Measurements from ENCODE around the gene NIFK.
"Not testable (repeated sequence)": the region's sequence is repeated elsewhere in the genome, so short reads cannot be mapped to it uniquely, and the experiment has no call there.

Gene NIFK

GRCh38 chr2:121755237-121756111 is 18.8 kb upstream of the NIFK start, which contains the start of gene TSN:
TSN (plus strand) TSS chr2:121755651; CDS start chr2:121755780, 129 bp downstream.
- peak; percentile 95 to 96 for DNase-seq (ENCODE audit: low spot score in 2 of 2)
- Mint-ChIP-seq H3K36me3 (ENCODE audit: insufficient read depth) (peaks cover 32% of the 10 kb centered on the region), H3K4me1 (peaks cover 24% of the 10 kb centered on the region), H3K4me3 (peak within 1 kb of the TSS; percentile 97), H3K9me3 (no peaks in the 10 kb centered on the region), H3K27ac (ENCODE audit: low read depth) (peak within 1 kb of the TSS; percentile 84), H3K27me3 (no peaks in the 10 kb centered on the region)
- ATAC-seq (replicated peaks; ENCODE audit: extremely low read depth, poor library complexity, severe bottlenecking), result peak; percentile 99

DNA sequence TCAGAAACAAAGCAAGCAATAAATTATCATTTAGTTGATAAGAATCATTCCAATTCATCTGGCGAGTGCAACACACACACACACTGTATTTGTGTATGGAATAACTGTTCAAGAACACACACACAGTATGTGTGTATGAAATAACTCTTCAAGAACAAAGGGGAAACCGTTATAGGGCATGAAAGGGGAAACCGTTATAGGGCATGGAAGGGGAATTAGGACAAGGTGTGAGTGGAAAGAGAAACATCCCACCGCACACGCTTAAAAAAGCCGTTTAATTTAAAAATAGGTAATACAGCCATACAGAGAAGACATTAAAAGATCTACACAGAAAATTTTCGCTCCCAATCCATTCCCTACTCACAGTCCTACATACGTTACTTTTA is 18.2 kb upstream of the NIFK start:
- H3K4me3 Mint-ChIP-seq, result peak overlapping the region; percentile 97
- no peak for ATAC-seq (replicated peaks; ENCODE audit: extremely low read depth, poor library complexity, severe bottlenecking)

GRCh38 chr2:121748202-121748601 is 11.5 kb upstream of the NIFK start:
- Mint-ChIP-seq H3K36me3 (ENCODE audit: insufficient read depth) (peaks cover 2% of the 10 kb centered on the region), H3K4me3 (no peak overlapping the region), H3K27ac (ENCODE audit: low read depth) (peak overlapping the region; percentile 55), H3K27me3 (peaks cover 8% of the 10 kb centered on the region), H3K4me1 (peaks cover 7% of the 10 kb centered on the region), H3K9me3 (no peaks in the 10 kb centered on the region)
- DNase-seq (ENCODE audit: low spot score in 2 of 2) (no peak), ATAC-seq (replicated peaks; ENCODE audit: extremely low read depth, poor library complexity, severe bottlenecking) (no peak)

More for the DNA sequence above, 18.2 kb upstream of the NIFK start:
- peak overlapping the region; percentile 84 for H3K27ac Mint-ChIP-seq (ENCODE audit: low read depth)
- H3K9me3 Mint-ChIP-seq, result no peaks in the 10 kb centered on the region
- no peak for DNase-seq (ENCODE audit: low spot score in 2 of 2)
- H3K36me3 Mint-ChIP-seq (ENCODE audit: insufficient read depth), result peaks cover 26% of the 10 kb centered on the region
- H3K27me3 Mint-ChIP-seq, result no peaks in the 10 kb centered on the region
- H3K4me1 Mint-ChIP-seq, result peaks cover 24% of the 10 kb centered on the region

DNA sequence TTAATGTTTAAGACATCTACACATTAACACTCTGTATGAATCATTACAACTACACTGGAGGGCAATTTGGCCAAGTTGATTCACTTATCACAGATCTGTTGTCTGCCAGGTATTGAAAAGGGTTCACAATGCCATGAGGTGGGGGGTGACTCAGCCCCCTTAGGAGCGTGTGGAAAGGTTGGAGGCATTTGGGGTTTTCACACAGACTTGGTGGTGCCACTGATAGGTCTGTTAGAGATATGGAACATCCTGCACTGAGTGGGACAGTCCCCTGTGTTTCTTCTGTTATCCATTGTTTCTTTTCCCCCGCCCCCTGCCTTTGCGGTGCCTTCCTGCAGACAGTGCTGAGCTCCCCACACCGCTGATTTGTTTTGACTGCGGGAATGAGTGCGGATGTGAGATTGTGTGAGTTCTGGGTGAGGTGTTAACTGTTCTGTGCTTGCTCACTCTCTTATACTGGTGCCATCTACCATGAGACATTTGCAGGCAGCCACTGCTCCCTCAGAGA is 9.4 kb upstream of the NIFK start:
- H3K9me3 Mint-ChIP-seq, result no peaks in the 10 kb centered on the region
- peak; percentile 82 for ATAC-seq (replicated peaks; ENCODE audit: extremely low read depth, poor library complexity, severe bottlenecking)
- peaks cover 7% of the 10 kb centered on the region for H3K4me1 Mint-ChIP-seq
- H3K4me3 Mint-ChIP-seq, result peak overlapping the region; percentile 29
- H3K36me3 Mint-ChIP-seq (ENCODE audit: insufficient read depth), result peaks cover 2% of the 10 kb centered on the region
- peak overlapping the region; percentile 83 for H3K27ac Mint-ChIP-seq (ENCODE audit: low read depth)
- DNase-seq (ENCODE audit: low spot score in 2 of 2), result peak in 1 of 2 donors; percentile 29
- H3K27me3 Mint-ChIP-seq, result peaks cover 8% of the 10 kb centered on the region

DNA sequence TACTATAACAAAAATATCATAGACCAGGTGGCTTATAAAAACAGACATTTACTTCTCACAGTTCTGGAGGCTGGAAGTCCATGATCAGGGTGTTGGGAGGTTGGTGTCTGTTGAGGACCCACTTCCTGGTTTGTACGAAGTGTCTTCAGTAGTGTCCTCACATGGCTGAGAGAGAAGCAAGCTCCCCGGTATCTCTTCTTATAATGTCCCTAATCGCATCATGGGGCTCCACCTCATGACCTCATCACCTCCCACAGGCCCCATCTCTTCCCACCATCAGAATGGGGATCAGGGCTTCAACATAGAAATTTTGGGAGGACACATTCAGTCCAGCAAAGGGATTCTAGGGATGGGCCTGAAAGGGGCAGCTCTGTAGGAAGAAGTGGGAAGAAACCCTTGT is 4.8 kb upstream of the NIFK start:
- Mint-ChIP-seq H3K27ac (ENCODE audit: low read depth) (no peak overlapping the region), H3K27me3 (peaks cover 8% of the 10 kb centered on the region), H3K4me1 (peaks cover 20% of the 10 kb centered on the region), H3K36me3 (ENCODE audit: insufficient read depth) (peaks cover 7% of the 10 kb centered on the region), H3K9me3 (no peaks in the 10 kb centered on the region), H3K4me3 (no peak overlapping the region)
- DNase-seq (ENCODE audit: low spot score in 2 of 2) (no peak), ATAC-seq (replicated peaks; ENCODE audit: extremely low read depth, poor library complexity, severe bottlenecking) (no peak)

DNA sequence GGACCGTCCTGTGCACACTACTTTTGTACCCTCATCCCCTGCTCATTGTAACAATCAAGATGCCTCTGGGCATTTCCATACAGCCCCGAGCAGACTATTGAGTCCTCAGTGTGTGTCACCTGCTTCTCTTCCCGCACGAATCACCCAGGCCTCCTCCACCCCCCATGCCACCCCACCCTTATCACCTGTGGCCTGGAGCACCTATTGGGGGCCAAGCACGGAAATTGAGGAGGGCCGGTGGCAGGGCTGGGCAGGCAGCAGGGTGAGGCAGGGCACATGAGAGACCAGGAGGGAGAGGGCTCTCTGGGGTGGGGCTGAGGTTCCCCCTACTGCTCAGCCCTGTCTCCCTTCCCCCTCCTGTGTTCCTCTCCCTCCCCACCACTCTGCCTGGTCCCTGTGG is 4.3 kb upstream of the NIFK start:
- H3K4me3 Mint-ChIP-seq, result no peak overlapping the region
- no peak overlapping the region for H3K27ac Mint-ChIP-seq (ENCODE audit: low read depth)
- H3K27me3 Mint-ChIP-seq, result peaks cover 8% of the 10 kb centered on the region

DNA sequence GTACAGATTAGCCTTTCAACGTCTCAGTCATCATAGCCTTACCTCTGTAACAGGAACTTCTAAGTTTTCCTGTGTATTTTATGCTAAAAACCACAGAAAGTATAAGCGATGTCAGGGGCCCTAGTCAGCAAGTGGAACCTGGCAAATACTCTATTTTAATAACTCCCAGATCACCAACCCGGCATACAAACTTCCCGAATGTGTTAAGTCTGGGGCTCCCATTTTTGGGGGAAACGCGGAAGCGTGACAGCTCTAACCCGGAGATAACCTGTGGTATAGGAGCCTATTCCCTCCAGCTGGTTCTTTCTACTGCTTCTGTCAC is 574 bp downstream of the NIFK start:
- Mint-ChIP-seq H3K9me3 (no peaks in the 10 kb centered on the region), H3K4me1 (peaks cover 40% of the 10 kb centered on the region), H3K27me3 (no peaks in the 10 kb centered on the region)

More for the DNA sequence above, 4.3 kb upstream of the NIFK start:
- DNase-seq (ENCODE audit: low spot score in 2 of 2), result no peak
- no peaks in the 10 kb centered on the region for H3K9me3 Mint-ChIP-seq
- peaks cover 21% of the 10 kb centered on the region for H3K4me1 Mint-ChIP-seq
- no peak for ATAC-seq (replicated peaks; ENCODE audit: extremely low read depth, poor library complexity, severe bottlenecking)
- peaks cover 8% of the 10 kb centered on the region for H3K36me3 Mint-ChIP-seq (ENCODE audit: insufficient read depth)

GRCh38 chr2:121735518-121736074 is 1.1 kb downstream of the NIFK start:
- Mint-ChIP-seq H3K27ac (ENCODE audit: low read depth) (peak overlapping the region; percentile 99), H3K9me3 (no peaks in the 10 kb centered on the region)

More for the DNA sequence above, 574 bp downstream of the NIFK start:
- Mint-ChIP-seq H3K27ac (ENCODE audit: low read depth) (peak overlapping the region; percentile 99), H3K4me3 (peak overlapping the region; percentile 98), H3K36me3 (ENCODE audit: insufficient read depth) (peaks cover 37% of the 10 kb centered on the region)
- ATAC-seq (replicated peaks; ENCODE audit: extremely low read depth, poor library complexity, severe bottlenecking), result no peak
- no peak for DNase-seq (ENCODE audit: low spot score in 2 of 2)

DNA sequence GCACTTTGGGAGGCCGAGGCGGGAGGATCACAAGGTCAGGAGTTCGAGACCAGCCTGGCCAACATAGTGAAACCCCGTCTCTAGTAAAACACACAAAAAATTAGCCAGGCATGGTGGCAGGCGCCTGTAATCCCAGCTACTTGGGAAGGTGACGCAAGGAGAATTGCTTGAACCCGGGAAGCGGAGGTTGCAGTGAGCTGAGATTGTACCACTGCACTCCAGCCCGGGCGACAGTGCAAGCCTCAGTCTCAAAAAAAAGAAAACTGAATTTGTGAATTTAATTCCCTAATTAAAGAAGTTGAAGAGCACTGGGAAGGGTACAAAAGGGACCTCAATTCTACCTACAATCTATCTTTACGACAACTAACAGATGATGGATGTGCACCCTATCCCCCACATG is 2.1 kb downstream of the NIFK start:
- H3K27ac Mint-ChIP-seq (ENCODE audit: low read depth); H3K27me3 Mint-ChIP-seq; H3K4me3 Mint-ChIP-seq; DNase-seq (ENCODE audit: low spot score in 2 of 2); H3K9me3 Mint-ChIP-seq; ATAC-seq (replicated peaks; ENCODE audit: extremely low read depth, poor library complexity, severe bottlenecking): not testable (repeated sequence)
- Mint-ChIP-seq H3K36me3 (ENCODE audit: insufficient read depth) (peaks cover 51% of the 10 kb centered on the region), H3K4me1 (peaks cover 40% of the 10 kb centered on the region)

More at GRCh38 chr2:121735518-121736074, 1.1 kb downstream of the NIFK start:
- peaks cover 40% of the 10 kb centered on the region for H3K4me1 Mint-ChIP-seq
- ATAC-seq (replicated peaks; ENCODE audit: extremely low read depth, poor library complexity, severe bottlenecking) (no peak), DNase-seq (ENCODE audit: low spot score in 2 of 2) (no peak)
- no peaks in the 10 kb centered on the region for H3K27me3 Mint-ChIP-seq
- H3K36me3 Mint-ChIP-seq (ENCODE audit: insufficient read depth), result peaks cover 42% of the 10 kb centered on the region
- H3K4me3 Mint-ChIP-seq, result peak overlapping the region; percentile 98

DNA sequence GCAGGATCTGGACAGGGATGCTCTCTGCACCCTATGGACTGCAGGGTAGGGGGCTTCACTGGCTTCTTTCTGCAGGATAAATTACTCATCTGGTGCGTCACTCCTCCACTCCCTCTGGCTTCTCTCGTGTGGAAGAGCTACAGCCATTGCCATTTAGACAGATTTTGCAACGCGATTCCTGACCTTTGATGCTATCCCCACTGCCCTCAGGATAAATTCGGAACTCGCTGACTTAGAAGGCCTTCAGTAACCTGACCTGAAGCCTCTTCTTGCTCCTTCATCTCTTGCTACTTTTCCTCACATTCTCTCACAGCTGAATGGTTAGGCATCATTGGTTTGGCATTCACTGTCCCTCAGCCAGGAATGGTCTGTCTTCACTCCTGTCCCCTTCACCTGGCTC is 5.3 kb downstream of the NIFK start:
- Mint-ChIP-seq H3K4me3 (no peak overlapping the region), H3K36me3 (ENCODE audit: insufficient read depth) (peaks cover 76% of the 10 kb centered on the region), H3K27me3 (no peaks in the 10 kb centered on the region), H3K4me1 (peaks cover 27% of the 10 kb centered on the region), H3K9me3 (no peaks in the 10 kb centered on the region), H3K27ac (ENCODE audit: low read depth) (no peak overlapping the region)
- DNase-seq (ENCODE audit: low spot score in 2 of 2), result no peak
- no peak for ATAC-seq (replicated peaks; ENCODE audit: extremely low read depth, poor library complexity, severe bottlenecking)

DNA sequence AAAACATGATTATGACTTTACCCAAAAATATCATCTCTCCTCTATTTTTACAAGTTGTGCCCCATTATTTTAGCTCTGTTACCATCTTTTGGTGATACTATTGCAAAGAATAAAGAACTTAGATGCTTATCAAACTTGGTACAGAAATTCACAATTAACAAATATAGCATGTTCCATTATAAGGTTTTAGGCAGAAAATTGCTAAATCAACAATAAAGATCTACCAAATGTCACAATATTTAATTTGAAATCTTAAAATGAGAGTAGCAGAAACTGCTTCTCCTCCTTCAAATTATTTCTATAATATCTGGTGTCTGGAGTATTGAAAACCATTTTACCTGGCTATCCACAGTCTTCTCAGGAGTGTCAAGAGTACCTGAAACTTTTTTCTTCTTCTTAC is 8.7 kb downstream of the NIFK start:
- Mint-ChIP-seq H3K9me3 (no peaks in the 10 kb centered on the region), H3K4me3 (no peak overlapping the region), H3K4me1 (peaks cover 12% of the 10 kb centered on the region), H3K27me3 (no peaks in the 10 kb centered on the region), H3K36me3 (ENCODE audit: insufficient read depth) (peaks cover 69% of the 10 kb centered on the region), H3K27ac (ENCODE audit: low read depth) (no peak overlapping the region)
- DNase-seq (ENCODE audit: low spot score in 2 of 2) (no peak), ATAC-seq (replicated peaks; ENCODE audit: extremely low read depth, poor library complexity, severe bottlenecking) (no peak)

- Mint-ChIP-seq H3K36me3 (ENCODE audit: insufficient read depth) (peaks cover 63% of the 10 kb centered on the region), H3K27ac (ENCODE audit: low read depth) (no peak overlapping the region), H3K4me3 (no peak overlapping the region), H3K27me3 (no peaks in the 10 kb centered on the region), H3K4me1 (peaks cover 12% of the 10 kb centered on the region), H3K9me3 (no peaks in the 10 kb centered on the region)
- ATAC-seq (replicated peaks; ENCODE audit: extremely low read depth, poor library complexity, severe bottlenecking) (no peak), DNase-seq (ENCODE audit: low spot score in 2 of 2) (no peak)
Observed at GRCh38 chr2:121727332-121727731, 9.3 kb downstream of the NIFK start.

GRCh38 chr2:121723316-121723715 is 13.4 kb downstream of the NIFK start:
- Mint-ChIP-seq H3K36me3 (ENCODE audit: insufficient read depth) (peaks cover 26% of the 10 kb centered on the region), H3K4me1 (peaks cover 6% of the 10 kb centered on the region), H3K4me3 (no peak overlapping the region), H3K27me3 (no peaks in the 10 kb centered on the region), H3K27ac (ENCODE audit: low read depth) (no peak overlapping the region), H3K9me3 (no peaks in the 10 kb centered on the region)
- ATAC-seq (replicated peaks; ENCODE audit: extremely low read depth, poor library complexity, severe bottlenecking) (no peak), DNase-seq (ENCODE audit: low spot score in 2 of 2) (no peak)
